Activated CD8-positive, alpha-beta T cell treated with anti-CD3 and anti-CD28 coated beads for 36 hours (primary cell): ENCODE measurements around the gene AFDN. TPM values are rescaled to one million over a fixed set of nuclear protein-coding genes. Genes with fewer than 3 reads are reported as not detected.

ENCODE experiments used
- ATAC-seq: fragments of 200-7000 bp; cut with Tn5 transposase; one replicate; pipeline ENCODE4 v1.10.0; 2021; ENCODE audit warnings: mild to moderate bottlenecking, moderate library complexity
- CTCF ChIA-PET: fragments of 350-600 bp; sonication (Branson Sonifier 250); formaldehyde crosslinking; loops from one replicate; lab custom pipeline; 2021; ENCODE audit warnings: antibody characterized with exemption; lab: Charles Lee
- POLR2A ChIA-PET: fragments of 350-600 bp; sonication (Branson Sonifier 250); formaldehyde crosslinking; loops from one replicate; lab custom pipeline; 2021; ENCODE audit warnings: antibody characterized with exemption; lab: Charles Lee
- DNase-seq: peaks from one replicate; pipeline ENCODE4 v3.0.0-alpha.2; 2020
- H3K27ac Mint-ChIP-seq: one replicate; pipeline ENCODE4 v1.8.0; 2021; ENCODE audit warnings: mild to moderate bottlenecking, mixed read lengths
- H3K27me3 Mint-ChIP-seq: one replicate; pipeline ENCODE4 v1.8.0; 2021; ENCODE audit warnings: mixed read lengths
- H3K36me3 Mint-ChIP-seq: one replicate; pipeline ENCODE4 v1.8.0; 2021; ENCODE audit warnings: low read depth, mixed read lengths
- H3K4me1 Mint-ChIP-seq: one replicate; pipeline ENCODE4 v1.8.0; 2021; ENCODE audit warnings: low read depth, mixed read lengths
- H3K4me3 Mint-ChIP-seq: one replicate; pipeline ENCODE4 v1.8.0; 2021; ENCODE audit warnings: mild to moderate bottlenecking, moderate library complexity, mixed read lengths
- H3K9me3 Mint-ChIP-seq: one replicate; pipeline ENCODE4 v1.8.0; 2021; ENCODE audit warnings: mixed read lengths
- CTCF ChIP-seq: fragments of 200-600 bp; IDR thresholded peaks from one replicate; pipeline ENCODE4 v1.8.0; 2022; ENCODE audit warnings: antibody characterized with exemption, mild to moderate bottlenecking
- intact Hi-C: fragments of 100-400 bp; cut with micrococcal nuclease; formaldehyde crosslinking; loops from one replicate; pipeline ENCODE4 v1.10.0; 2022
- total RNA-seq, 2 experiments: library from RNA; stranded (reverse); gene quantifications; one replicate each; pipeline ENCODE4 v1.2.3, GENCODE V29; 2021

The AFDN gene
- total RNA-seq, 2 experiments from 2014 or later = 13.0 to 14.1 TPM

- Mint-ChIP-seq H3K4me1 (no peaks in the 10 kb centered on the region), H3K27me3 (peaks cover 10% of the 10 kb centered on the region), H3K9me3 (no peaks in the 10 kb centered on the region), H3K27ac (no peak overlapping the region), H3K36me3 (peaks cover 2% of the 10 kb centered on the region), H3K4me3 (no peak overlapping the region)
- DNase-seq (no peak), ATAC-seq (no peak)
- CTCF ChIA-PET = interaction anchor here (1.4 kb wide), 1 partner anchor 30 kb away, joined by 3 read pairs; no protein-coding TSS in a partner anchor
- intact Hi-C loops = no loop called here
- no peak for TF ChIP-seq CTCF
- POLR2A ChIA-PET = no interaction called here
Measured at GRCh38 chr6:167937948-167938911, 111.5 kb downstream of the AFDN start.

- CTCF ChIA-PET = no interaction called here
- no peak overlapping the region for H3K4me3 Mint-ChIP-seq
- DNase-seq (no peak), ATAC-seq (no peak)
- peaks cover 7% of the 10 kb centered on the region for H3K27me3 Mint-ChIP-seq
- no peaks in the 10 kb centered on the region for H3K9me3 Mint-ChIP-seq
- intact Hi-C loops = no loop called here
- H3K27ac Mint-ChIP-seq = no peak overlapping the region
- no peak for TF ChIP-seq CTCF
- POLR2A ChIA-PET = no interaction called here
- peaks cover 2% of the 10 kb centered on the region for H3K36me3 Mint-ChIP-seq
- H3K4me1 Mint-ChIP-seq = no peaks in the 10 kb centered on the region
Measured at GRCh38 chr6:167941822-167942221, 115.1 kb downstream of the AFDN start.

GRCh38 chr6:167944130-167944529, 117.4 kb downstream of the AFDN start:
- H3K4me1 Mint-ChIP-seq = no peaks in the 10 kb centered on the region
- no peak overlapping the region for H3K4me3 Mint-ChIP-seq
- no peak overlapping the region for H3K27ac Mint-ChIP-seq
- intact Hi-C loops = no loop called here
- ChIA-PET POLR2A (no interaction called here), CTCF (interaction anchor here (1.0 kb wide), 1 partner anchor 16 kb away, joined by 3 read pairs; no protein-coding TSS in a partner anchor)
- peaks cover 2% of the 10 kb centered on the region for H3K27me3 Mint-ChIP-seq
- ATAC-seq = no peak
- H3K36me3 Mint-ChIP-seq = no peaks in the 10 kb centered on the region
- no peaks in the 10 kb centered on the region for H3K9me3 Mint-ChIP-seq
- DNase-seq = no peak
- TF ChIP-seq CTCF = no peak

- Mint-ChIP-seq H3K4me1 (no peaks in the 10 kb centered on the region), H3K9me3 (no peaks in the 10 kb centered on the region), H3K27me3 (no peaks in the 10 kb centered on the region), H3K4me3 (no peak overlapping the region), H3K36me3 (no peaks in the 10 kb centered on the region), H3K27ac (no peak overlapping the region)
- intact Hi-C loops = no loop called here
- ATAC-seq (no peak), DNase-seq (no peak)
- ChIA-PET POLR2A (no interaction called here), CTCF (no interaction called here)
- no peak for TF ChIP-seq CTCF
Measured at GRCh38 chr6:167946007-167946406, 119.3 kb downstream of the AFDN start.

GRCh38 chr6:167946604-167947003, 119.9 kb downstream of the AFDN start:
- ATAC-seq (no peak), DNase-seq (no peak)
- Mint-ChIP-seq H3K9me3 (no peaks in the 10 kb centered on the region), H3K27me3 (no peaks in the 10 kb centered on the region), H3K36me3 (no peaks in the 10 kb centered on the region), H3K27ac (no peak overlapping the region), H3K4me3 (no peak overlapping the region), H3K4me1 (no peaks in the 10 kb centered on the region)
- ChIA-PET POLR2A (no interaction called here), CTCF (no interaction called here)
- intact Hi-C loops = no loop called here
- no peak for TF ChIP-seq CTCF
